ENCODE results near the gene GPR18. TPM values are rescaled to one million over a fixed set of nuclear protein-coding genes. Genes with fewer than 3 reads are reported as not detected.
A peak's percentile ranks its signal among the peaks of the same experiment; 100 is the strongest.
"Not testable (repeated sequence)": the region's sequence is repeated elsewhere in the genome, so short reads cannot be mapped to it uniquely, and the experiment has no call there.

The GPR18 gene
- total RNA-seq, 2 experiments from 2014 or later: 16.9 to 17.6 TPM

DNA sequence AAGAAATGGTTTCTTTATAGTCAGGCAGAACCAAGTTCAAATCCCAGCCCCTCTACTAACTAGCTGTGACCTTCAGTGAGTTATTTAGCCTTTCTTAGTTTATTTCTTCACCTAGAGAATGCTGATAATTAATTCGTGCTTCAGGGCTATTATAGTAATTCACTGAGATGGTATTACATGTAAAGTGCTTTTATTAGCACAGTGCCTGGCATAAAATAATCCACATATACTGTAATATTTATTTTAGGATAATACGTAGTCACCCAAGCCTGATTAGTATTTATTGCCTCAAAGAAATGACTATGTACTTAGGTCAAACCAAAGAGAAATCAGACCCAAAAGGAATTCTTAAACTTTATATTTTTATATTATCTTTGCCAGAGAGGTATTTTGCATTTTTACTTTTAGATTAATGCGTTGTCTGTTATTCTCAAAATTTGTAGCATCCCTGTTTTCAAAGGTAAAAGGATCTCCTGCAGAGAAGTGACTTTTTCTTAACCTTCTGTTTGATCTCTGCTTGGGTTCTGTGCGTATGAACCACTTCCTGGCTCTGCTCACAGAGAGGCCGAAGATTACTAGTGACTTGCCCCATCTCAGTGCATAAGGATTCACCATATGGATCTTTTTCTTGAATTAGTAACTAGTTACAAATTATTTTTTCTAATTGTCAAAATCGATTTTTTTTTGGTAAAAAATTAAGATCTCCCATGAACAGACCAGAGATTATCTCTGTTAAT lies 37.8 kb downstream of the GPR18 start:
- DNase-seq: no peak
- H3K36me3 Mint-ChIP-seq: peaks cover 38% of the 10 kb centered on the region
- H3K9me3 Mint-ChIP-seq: peaks cover 5% of the 10 kb centered on the region
- no peaks in the 10 kb centered on the region for H3K27me3 Mint-ChIP-seq
- H3K27ac Mint-ChIP-seq: peak overlapping the region; percentile 83
- peak overlapping the region; percentile 42 for H3K4me3 Mint-ChIP-seq
- peaks cover 87% of the 10 kb centered on the region for H3K4me1 Mint-ChIP-seq

DNA sequence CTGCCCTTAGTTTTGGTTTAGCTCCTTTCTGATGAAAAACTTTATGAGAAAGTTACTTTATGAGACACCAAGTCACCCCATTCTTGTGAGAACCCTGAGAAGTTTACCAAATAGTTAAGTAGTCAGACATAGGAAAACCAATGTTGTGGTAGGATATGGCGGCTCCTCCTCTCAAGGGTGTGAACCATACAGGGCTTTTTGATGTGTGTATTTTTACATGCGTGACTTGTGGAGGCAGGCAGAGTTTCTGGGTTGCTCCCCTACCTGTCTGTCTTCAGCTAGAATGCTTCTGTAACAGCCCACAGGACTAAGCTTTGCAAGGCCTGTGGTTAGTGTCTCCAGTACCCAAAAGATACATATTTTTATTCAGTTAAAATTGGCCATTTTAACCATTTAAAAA lies 39.2 kb downstream of the GPR18 start:
- Mint-ChIP-seq H3K4me1 (peaks cover 89% of the 10 kb centered on the region), H3K27me3 (no peaks in the 10 kb centered on the region), H3K9me3 (peaks cover 5% of the 10 kb centered on the region), H3K27ac (peak overlapping the region; percentile 94), H3K36me3 (peaks cover 35% of the 10 kb centered on the region), H3K4me3 (peak overlapping the region; percentile 66)
- DNase-seq: peak; percentile 49

DNA sequence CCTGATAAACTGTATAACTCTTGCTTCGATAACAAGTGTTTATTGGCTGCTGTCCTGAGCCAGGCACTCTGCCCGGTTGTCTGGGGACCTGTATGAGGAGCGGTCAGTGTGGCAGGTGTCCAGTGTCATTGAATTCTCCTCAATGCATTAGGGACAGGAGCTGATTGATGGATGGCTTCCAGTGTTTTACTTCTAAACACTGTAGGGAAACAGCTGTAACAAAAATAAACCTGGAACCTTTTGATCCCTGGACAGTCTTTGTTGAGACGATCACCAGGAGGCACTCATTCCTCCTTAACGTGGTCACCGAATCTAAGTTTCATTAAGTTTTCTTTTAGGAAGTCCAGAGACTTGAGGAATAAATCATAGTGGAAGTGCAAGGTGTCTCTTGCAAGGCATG lies 39.6 kb downstream of the GPR18 start:
- H3K27ac Mint-ChIP-seq: peak overlapping the region; percentile 94
- peak overlapping the region; percentile 66 for H3K4me3 Mint-ChIP-seq
- DNase-seq: no peak
- H3K9me3 Mint-ChIP-seq: peaks cover 5% of the 10 kb centered on the region
- peaks cover 34% of the 10 kb centered on the region for H3K36me3 Mint-ChIP-seq
- H3K4me1 Mint-ChIP-seq: peaks cover 87% of the 10 kb centered on the region
- no peaks in the 10 kb centered on the region for H3K27me3 Mint-ChIP-seq

DNA sequence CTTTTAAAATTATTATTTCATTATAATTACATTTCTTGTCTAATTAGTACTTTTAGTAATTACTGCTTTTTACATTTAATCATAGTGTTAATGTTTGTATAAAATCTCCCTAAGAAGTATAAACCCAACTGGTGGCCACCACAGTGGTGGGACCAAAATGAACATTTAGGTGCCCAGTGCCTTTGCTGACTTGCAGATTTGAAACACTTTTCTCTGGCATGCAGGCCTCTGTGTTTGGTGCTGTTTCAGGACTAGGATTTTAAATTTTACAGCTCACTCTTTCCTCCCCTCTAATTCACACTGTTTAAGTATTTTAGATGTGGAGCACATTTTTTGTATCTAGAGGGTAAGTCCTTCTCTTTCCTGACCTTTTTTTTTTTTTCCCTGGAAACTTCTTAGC lies 40.1 kb downstream of the GPR18 start:
- peaks cover 33% of the 10 kb centered on the region for H3K36me3 Mint-ChIP-seq
- H3K27ac Mint-ChIP-seq: peak overlapping the region; percentile 94
- H3K9me3 Mint-ChIP-seq: peaks cover 3% of the 10 kb centered on the region
- peak overlapping the region; percentile 66 for H3K4me3 Mint-ChIP-seq
- no peak for DNase-seq
- H3K4me1 Mint-ChIP-seq: peaks cover 87% of the 10 kb centered on the region
- no peaks in the 10 kb centered on the region for H3K27me3 Mint-ChIP-seq

DNA sequence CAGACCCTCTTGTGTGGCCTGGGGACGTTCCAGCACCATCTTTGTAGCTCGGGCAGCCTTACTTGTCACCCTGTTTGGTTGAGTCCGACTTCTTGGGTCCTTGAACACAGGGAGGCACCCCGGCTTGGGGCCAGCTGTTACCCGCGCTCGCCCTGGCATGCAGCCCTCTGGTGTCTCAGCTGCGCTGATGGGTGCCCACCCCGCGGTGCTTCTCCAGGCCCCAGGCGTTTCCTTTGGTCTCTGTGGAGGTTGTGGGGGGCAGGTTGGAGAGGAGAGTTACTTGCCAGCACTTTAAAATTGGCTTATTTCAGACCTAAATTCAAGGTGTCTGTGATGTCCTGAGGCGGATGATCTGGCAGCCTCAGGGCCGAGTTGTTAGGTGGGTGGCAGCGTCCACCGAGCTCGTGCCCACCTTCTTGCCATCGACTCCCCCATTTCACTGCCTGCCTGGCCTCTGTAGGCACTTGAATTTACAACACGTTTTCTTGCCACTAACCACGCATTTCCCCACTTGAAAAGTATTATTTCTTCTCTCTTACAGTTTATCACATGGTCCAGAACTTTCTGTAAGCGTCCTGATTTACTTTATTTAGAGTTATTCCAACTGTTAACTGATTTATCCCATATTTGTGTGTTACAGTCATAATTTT lies 40.6 kb downstream of the GPR18 start:
- Mint-ChIP-seq H3K9me3 (peaks cover 1% of the 10 kb centered on the region), H3K4me3 (peak overlapping the region; percentile 78), H3K4me1 (peaks cover 82% of the 10 kb centered on the region), H3K27ac (peak overlapping the region; percentile 94), H3K27me3 (no peaks in the 10 kb centered on the region), H3K36me3 (peaks cover 28% of the 10 kb centered on the region)
- peak; percentile 36 for DNase-seq

DNA sequence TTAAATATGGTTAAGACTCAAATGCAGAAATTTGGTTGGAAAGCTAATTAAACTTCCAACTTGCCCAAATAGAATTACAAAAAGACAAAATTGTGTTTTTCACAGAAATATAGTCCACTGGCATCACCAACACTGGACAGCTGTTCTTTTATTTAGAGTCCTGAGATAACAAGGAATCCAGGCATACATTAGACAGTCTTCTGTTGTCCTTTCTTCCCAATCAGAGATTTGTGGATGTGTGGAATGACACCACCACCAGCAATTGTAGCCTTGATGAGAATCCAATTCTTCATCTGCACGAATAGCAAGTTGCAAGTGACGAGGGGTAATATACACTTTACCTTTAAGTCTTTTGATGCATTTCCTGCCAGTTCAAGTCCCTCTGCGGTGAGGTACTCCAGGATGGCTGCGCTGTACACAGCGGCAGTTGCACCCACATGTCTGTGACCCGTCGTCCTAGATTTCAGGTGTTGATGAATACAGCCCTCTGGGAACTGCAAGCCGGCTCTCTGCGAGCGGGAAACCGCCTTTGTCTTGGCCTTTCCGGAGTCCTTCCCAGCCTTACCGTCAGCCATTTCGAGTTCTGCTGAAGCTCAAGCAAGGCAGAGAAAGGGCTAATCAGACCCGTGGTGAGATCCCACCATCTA lies 42.9 kb downstream of the GPR18 start:
- peak; percentile 58 for DNase-seq
- Mint-ChIP-seq H3K36me3 (peaks cover 39% of the 10 kb centered on the region), H3K4me3 (peak overlapping the region; percentile 80), H3K9me3 (no peaks in the 10 kb centered on the region), H3K27me3 (no peaks in the 10 kb centered on the region), H3K27ac (peak overlapping the region; percentile 93), H3K4me1 (peaks cover 78% of the 10 kb centered on the region)

DNA sequence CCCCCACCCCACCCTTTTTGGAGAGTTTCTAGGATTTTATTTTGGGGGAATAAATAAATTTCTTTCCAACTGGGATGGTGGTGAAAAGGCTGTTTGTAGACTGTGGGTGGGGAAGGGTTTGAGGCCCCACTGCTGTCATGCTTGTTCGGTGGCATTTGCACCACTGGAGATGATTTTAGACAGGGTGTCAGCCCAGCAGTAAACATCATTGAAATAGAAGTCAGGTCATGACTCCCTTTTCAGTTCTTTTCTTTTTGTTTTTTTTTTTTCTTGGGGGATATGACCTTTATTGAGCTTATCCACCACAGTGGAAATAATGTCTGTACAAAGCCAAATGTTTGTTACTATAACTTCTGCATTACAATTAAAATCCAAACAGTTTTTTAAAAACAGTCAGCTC lies 43.4 kb downstream of the GPR18 start:
- peaks cover 43% of the 10 kb centered on the region for H3K36me3 Mint-ChIP-seq
- peak overlapping the region; percentile 80 for H3K4me3 Mint-ChIP-seq
- H3K27me3 Mint-ChIP-seq: no peaks in the 10 kb centered on the region
- no peaks in the 10 kb centered on the region for H3K9me3 Mint-ChIP-seq
- DNase-seq: no peak
- H3K4me1 Mint-ChIP-seq: peaks cover 80% of the 10 kb centered on the region
- peak overlapping the region; percentile 93 for H3K27ac Mint-ChIP-seq

DNA sequence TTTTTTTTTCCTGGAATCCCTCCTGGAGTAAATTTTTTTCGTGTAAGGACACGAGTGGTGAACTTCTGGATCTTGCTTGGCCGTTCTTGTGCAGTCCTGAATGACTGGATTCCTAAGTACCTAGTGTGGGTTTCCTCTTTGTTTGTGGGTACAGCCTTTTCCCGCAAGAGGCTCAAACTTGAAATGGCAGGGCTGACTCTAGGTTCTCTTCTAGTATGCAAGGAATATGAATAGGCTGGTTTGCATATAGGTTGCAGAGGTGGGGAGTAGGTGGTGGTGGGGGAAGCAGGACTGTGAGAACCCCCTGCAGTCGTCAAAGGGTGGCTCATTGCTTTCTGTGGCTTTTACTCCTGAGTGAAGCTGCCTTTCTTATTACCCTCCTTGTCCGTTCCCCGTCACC lies 43.9 kb downstream of the GPR18 start:
- H3K36me3 Mint-ChIP-seq: peaks cover 44% of the 10 kb centered on the region
- H3K27me3 Mint-ChIP-seq: no peaks in the 10 kb centered on the region
- peak overlapping the region; percentile 93 for H3K27ac Mint-ChIP-seq
- peaks cover 78% of the 10 kb centered on the region for H3K4me1 Mint-ChIP-seq
- peak overlapping the region; percentile 80 for H3K4me3 Mint-ChIP-seq
- no peaks in the 10 kb centered on the region for H3K9me3 Mint-ChIP-seq
- DNase-seq: peak; percentile 67

DNA sequence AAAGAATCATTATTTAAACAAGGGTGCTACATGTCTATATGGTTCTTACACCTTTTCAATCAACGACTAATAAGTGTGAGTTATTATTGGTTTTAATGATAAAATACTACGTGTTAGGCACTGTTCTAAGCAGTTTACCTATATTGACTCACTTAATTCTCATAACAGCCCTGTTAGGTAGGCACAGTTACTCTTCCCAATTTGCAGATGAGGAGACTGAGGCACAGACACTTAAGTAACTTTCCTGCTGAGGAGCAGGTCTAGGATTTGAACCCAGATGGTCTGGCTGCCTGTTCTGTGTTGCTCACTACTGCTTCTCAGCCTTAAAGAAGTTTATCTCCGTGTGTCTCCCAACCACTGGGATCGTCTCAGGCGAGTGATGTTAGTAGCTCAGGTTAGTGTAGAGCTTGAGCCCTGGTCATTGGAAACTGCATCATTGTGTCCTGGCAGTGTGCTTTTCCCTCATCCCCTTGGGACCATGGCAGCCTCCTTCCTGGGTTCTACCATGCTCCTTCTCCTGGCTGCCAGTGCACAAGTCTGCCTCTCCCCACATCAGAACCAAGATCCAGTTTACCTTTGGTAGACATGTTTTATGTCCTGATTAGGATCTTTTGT lies 46.7 kb downstream of the GPR18 start:
- peak overlapping the region; percentile 0 for H3K27ac Mint-ChIP-seq

DNA sequence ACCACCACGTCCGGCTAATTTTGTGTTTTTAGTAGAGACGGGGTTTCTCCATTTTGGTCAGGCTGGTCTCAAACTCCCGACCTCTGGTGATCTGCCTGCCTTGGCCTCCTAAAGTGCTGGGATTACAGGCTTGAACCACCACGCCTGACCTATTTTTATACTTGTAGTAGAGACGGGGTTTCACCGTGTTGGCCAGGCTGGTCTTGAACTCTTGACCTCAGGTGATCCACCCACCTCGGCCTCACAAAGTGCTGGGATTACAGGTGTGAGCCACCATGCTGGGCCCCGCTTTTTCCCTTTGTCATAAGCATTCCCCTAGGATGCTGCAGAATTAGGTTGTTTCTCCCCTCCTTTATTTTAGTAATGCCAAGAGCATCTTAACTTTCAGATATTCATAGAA lies 47.6 kb downstream of the GPR18 start:
- DNase-seq, H3K27me3 Mint-ChIP-seq, H3K9me3 Mint-ChIP-seq, H3K27ac Mint-ChIP-seq, H3K4me3 Mint-ChIP-seq: not testable (repeated sequence)
- peaks cover 76% of the 10 kb centered on the region for H3K4me1 Mint-ChIP-seq
- peaks cover 62% of the 10 kb centered on the region for H3K36me3 Mint-ChIP-seq

More for the DNA sequence above, 46.7 kb downstream of the GPR18 start:
- no peaks in the 10 kb centered on the region for H3K9me3 Mint-ChIP-seq
- H3K27me3 Mint-ChIP-seq: no peaks in the 10 kb centered on the region
- no peak for DNase-seq
- H3K4me1 Mint-ChIP-seq: peaks cover 75% of the 10 kb centered on the region
- H3K4me3 Mint-ChIP-seq: no peak overlapping the region
- H3K36me3 Mint-ChIP-seq: peaks cover 55% of the 10 kb centered on the region

DNA sequence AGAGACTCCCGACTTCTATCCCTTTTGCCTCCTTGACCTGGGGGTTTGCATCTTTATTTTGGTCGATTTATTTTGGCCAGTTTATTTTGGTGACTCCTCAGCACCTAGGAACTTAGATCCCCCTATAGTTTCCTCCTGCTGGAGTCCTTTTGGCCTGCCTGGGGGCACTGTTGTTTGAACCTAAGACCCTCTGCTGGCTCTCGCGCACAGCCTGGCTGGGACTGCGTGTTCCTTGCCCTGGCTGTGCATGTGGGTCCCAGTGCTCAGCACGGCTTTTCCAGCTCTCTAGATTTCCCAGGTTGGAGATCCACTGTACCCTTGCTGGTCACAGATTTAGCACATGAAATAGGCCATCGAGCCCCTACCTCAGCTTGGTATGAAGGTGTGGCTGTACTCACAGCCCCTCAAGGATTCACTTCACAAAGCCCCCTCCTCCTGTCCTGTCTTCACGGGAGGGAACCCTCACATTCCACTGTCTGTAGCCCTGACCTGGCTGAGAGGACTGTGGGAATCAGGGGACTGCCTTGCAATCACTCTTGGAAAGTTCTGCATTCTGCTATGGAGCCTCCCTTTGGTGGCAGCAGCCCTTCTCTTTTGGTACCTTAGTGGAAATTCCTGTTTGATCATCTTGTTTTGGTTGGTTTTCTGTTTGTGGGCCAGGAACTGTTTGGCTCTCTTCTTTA lies 49.2 kb downstream of the GPR18 start:
- no peak overlapping the region for H3K4me3 Mint-ChIP-seq
- no peaks in the 10 kb centered on the region for H3K9me3 Mint-ChIP-seq
- DNase-seq: no peak
- no peaks in the 10 kb centered on the region for H3K27me3 Mint-ChIP-seq
- H3K4me1 Mint-ChIP-seq: peaks cover 76% of the 10 kb centered on the region
- H3K36me3 Mint-ChIP-seq: peaks cover 68% of the 10 kb centered on the region
- H3K27ac Mint-ChIP-seq: peak overlapping the region; percentile 72

DNA sequence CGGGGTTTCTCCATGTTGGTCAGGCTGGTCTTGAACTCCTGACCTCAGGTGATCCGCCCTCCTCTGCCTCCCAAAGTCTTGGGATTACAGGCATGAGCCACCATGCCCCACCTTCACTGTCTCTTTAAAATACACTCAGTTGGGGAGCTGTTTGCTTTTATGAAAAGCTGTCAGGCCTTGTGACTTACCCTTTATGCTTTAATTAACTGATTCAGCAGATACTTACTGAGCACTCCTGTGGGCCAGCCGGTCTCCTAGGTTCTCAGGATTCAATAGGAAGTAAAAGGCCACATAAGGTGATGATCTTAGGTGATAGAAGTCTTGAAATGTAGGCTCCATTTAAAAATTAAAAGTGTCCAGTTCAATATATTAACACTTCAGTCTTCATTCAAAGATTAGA lies 50.0 kb downstream of the GPR18 start:
- Mint-ChIP-seq H3K27ac (no peak overlapping the region), H3K4me3 (no peak overlapping the region), H3K4me1 (peaks cover 78% of the 10 kb centered on the region), H3K27me3 (no peaks in the 10 kb centered on the region), H3K9me3 (no peaks in the 10 kb centered on the region), H3K36me3 (peaks cover 70% of the 10 kb centered on the region)
- no peak for DNase-seq

DNA sequence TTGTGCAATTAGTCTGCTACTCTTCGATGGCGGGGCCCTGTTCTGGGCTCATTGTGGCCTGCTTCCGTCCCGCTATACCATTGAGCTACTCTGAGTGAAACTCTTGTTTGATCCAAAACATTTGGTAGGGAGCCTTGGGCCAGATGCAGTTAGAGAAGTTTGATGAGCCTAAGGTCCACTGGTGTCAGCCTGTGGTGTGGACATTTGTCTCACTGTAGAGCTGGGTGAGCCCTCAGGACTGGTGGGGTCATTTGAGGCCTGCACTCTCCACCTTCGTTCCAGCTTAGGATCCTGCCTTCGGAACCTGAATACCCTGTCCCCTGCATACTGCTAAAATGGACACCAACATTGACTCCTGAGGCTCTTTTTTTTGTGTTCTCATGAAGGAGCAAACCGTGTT lies 50.7 kb downstream of the GPR18 start:
- Mint-ChIP-seq H3K4me1 (peaks cover 81% of the 10 kb centered on the region), H3K36me3 (peaks cover 71% of the 10 kb centered on the region), H3K4me3 (no peak overlapping the region), H3K27me3 (no peaks in the 10 kb centered on the region), H3K27ac (no peak overlapping the region), H3K9me3 (no peaks in the 10 kb centered on the region)
- no peak for DNase-seq

DNA sequence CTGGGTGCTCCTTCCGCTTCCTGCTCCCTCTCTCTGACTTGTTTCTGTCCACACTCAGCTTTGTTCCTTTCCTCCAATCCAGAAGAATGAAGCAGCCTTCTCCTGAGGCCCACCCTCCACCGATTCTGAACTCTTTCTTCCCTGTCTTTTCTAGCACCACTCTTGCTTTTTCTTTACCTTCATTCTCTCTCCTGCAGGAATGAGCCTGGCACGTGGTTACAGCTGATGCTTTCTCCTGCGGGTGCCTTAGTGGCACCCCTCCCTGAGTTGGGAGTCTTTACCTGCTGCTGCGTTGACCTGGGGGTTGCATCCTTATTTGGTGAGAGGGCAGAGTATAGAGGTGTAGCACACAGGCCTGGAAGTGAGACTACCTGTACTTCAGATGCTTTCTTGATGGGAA lies 51.3 kb downstream of the GPR18 start:
- Mint-ChIP-seq H3K27ac (peak overlapping the region; percentile 34), H3K27me3 (no peaks in the 10 kb centered on the region), H3K9me3 (no peaks in the 10 kb centered on the region), H3K4me1 (peaks cover 81% of the 10 kb centered on the region), H3K36me3 (peaks cover 72% of the 10 kb centered on the region), H3K4me3 (no peak overlapping the region)
- DNase-seq: no peak

DNA sequence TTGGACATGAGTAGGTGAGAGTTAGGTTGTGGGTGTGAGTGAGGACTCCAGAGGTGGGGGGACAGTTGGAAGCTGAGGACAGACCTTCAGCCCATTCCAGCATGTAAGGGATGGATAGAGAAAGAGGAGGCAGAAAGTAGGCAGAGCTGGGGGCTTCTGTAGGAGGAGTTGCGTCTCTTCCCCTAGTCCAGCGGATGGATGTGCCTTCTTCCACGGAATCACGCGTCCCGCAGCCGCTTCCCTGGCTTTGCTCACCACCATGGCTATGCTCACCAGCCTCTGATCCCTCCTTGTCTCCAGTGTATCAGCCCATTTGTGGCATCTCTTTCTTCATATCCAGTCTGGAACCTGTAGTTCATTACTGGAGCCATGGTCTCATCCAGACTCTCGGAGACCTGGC lies 52.0 kb downstream of the GPR18 start:
- no peaks in the 10 kb centered on the region for H3K9me3 Mint-ChIP-seq
- no peak for DNase-seq
- no peak overlapping the region for H3K4me3 Mint-ChIP-seq
- H3K36me3 Mint-ChIP-seq: peaks cover 71% of the 10 kb centered on the region
- H3K27me3 Mint-ChIP-seq: no peaks in the 10 kb centered on the region
- H3K27ac Mint-ChIP-seq: no peak overlapping the region
- peaks cover 75% of the 10 kb centered on the region for H3K4me1 Mint-ChIP-seq
